Measurements from ENCODE around the gene NLK. TPM values are rescaled to one million over a fixed set of nuclear protein-coding genes. Genes with fewer than 3 reads are reported as not detected.
"Not testable (repeated sequence)": the region's sequence is repeated elsewhere in the genome, so short reads cannot be mapped to it uniquely, and the experiment has no call there.

The NLK gene
- total RNA-seq, 1 donor from 2014 or later: 26.3 TPM

GRCh38 chr17:28235066-28235700 is 192.7 kb downstream of the NLK start:
- H3K27ac ChIP-seq (replicated peaks); H3K4me1 ChIP-seq; H3K4me3 ChIP-seq; H3K9me3 ChIP-seq (replicated peaks); H3K36me3 ChIP-seq; intact Hi-C loops (cut with micrococcal nuclease); DNase-seq: not testable (repeated sequence)
- peaks cover 30% of the 10 kb centered on the region for H3K27me3 ChIP-seq (ENCODE audit: low read depth)

- H3K27ac ChIP-seq (replicated peaks); H3K36me3 ChIP-seq; intact Hi-C loops (cut with micrococcal nuclease); H3K4me1 ChIP-seq; DNase-seq; H3K4me3 ChIP-seq; H3K9me3 ChIP-seq (replicated peaks): not testable (repeated sequence)
- peaks cover 20% of the 10 kb centered on the region for H3K27me3 ChIP-seq (ENCODE audit: low read depth)
These were observed 193.7 kb downstream of the NLK start for GRCh38 chr17:28236033-28236653.

- H3K4me3 ChIP-seq; H3K9me3 ChIP-seq (replicated peaks); H3K27ac ChIP-seq (replicated peaks); H3K27me3 ChIP-seq (ENCODE audit: low read depth); DNase-seq; H3K4me1 ChIP-seq; H3K36me3 ChIP-seq; intact Hi-C loops (cut with micrococcal nuclease): not testable (repeated sequence)
These were observed 196.2 kb downstream of the NLK start for GRCh38 chr17:28238547-28239270.

DNA sequence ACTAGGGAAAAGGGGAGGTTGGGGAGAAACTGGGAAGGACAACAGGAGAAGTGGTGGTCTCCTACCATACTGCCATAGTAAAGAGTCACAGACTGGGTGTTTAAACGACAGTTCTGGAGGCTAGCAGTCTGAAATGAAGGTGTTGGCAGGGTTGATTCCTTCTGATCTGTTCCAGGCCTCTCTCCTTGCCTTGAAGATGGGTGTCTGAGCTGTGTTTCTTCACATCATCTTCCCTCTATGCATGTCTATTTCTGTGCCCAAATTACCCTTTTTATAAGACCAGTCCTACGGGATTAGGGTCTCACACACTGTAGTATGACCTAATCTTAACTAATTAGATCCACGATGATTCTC is 196.8 kb downstream of the NLK start:
- no peak for TF ChIP-seq CTCF (IDR thresholded peaks at IDR 0.05; ENCODE audit: borderline replicate concordance)
- intact Hi-C loops (cut with micrococcal nuclease): no loop called here
- H3K27ac ChIP-seq (replicated peaks): no peak overlapping the region

DNA sequence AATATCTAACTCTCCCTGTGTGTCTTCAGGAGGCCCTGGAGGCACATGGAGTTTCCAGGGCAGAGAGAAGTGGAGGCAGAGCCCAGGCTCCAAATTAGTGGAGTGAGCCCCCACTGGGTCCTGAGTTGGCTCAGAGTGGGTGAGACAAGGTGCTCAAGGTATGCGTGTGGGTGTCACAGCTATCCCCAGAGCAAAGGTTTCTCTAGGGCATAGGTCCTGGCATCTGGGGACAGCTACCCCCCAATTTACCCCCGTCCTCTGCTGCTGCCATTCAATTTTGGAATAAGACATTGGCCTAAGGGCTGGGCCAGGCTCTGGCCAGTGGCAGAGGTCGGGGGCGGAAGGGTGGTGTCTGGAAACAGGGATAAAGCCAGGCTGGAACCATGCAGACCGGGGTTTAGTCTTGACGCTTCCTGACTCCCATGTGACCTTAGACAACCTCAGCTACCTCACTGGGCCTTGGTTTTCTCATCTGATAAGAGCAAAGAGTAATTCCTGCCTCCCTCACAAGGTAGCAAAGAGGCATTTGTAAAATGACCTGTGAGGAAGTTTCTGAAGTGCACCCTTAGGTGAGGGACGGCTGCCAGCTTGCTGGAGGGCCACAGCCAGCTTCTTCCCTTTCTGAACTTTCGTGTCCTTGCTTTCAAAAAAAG is 198.3 kb downstream of the NLK start:
- H3K36me3 ChIP-seq: no peaks in the 10 kb centered on the region
- no peaks in the 10 kb centered on the region for H3K9me3 ChIP-seq (replicated peaks)
- DNase-seq: no peak
- no peaks in the 10 kb centered on the region for H3K27me3 ChIP-seq (ENCODE audit: low read depth)
- no peak overlapping the region for H3K27ac ChIP-seq (replicated peaks)
- no peak overlapping the region for H3K4me3 ChIP-seq
- intact Hi-C loops (cut with micrococcal nuclease): no loop called here
- TF ChIP-seq CTCF (IDR thresholded peaks at IDR 0.05; ENCODE audit: borderline replicate concordance): no peak
- no peaks in the 10 kb centered on the region for H3K4me1 ChIP-seq

More for the DNA sequence above, 196.8 kb downstream of the NLK start:
- H3K4me1 ChIP-seq: no peaks in the 10 kb centered on the region
- H3K36me3 ChIP-seq: no peaks in the 10 kb centered on the region
- no peaks in the 10 kb centered on the region for H3K9me3 ChIP-seq (replicated peaks)
- DNase-seq: no peak
- peaks cover under 1% of the 10 kb centered on the region for H3K27me3 ChIP-seq (ENCODE audit: low read depth)
- H3K4me3 ChIP-seq: no peak overlapping the region

DNA sequence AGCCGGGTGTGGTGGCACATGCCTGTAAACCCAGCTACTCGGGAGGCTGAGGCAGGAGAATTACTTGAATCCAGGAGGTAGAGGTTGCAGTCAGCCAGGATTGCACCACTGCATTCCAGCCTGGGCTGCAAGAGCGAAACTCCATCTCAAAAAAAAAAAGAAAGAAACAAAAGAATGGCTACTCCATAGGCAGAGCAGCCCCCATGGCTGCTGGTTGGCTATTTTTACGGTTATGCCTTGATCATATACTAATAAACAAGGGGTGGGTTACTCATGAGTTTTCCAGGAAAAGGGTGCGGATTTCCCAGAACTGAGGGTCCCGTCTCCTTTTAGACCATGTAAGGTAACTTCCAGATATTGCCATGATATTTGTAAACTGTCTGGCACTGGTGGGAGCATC is 200.3 kb downstream of the NLK start:
- intact Hi-C loops (cut with micrococcal nuclease): no loop called here
- TF ChIP-seq CTCF (IDR thresholded peaks at IDR 0.05; ENCODE audit: borderline replicate concordance): no peak
- H3K4me1 ChIP-seq: no peaks in the 10 kb centered on the region
- H3K9me3 ChIP-seq (replicated peaks): no peaks in the 10 kb centered on the region
- H3K36me3 ChIP-seq: no peaks in the 10 kb centered on the region
- no peak for DNase-seq
- H3K4me3 ChIP-seq: no peak overlapping the region
- no peak overlapping the region for H3K27ac ChIP-seq (replicated peaks)
- H3K27me3 ChIP-seq (ENCODE audit: low read depth): no peaks in the 10 kb centered on the region

DNA sequence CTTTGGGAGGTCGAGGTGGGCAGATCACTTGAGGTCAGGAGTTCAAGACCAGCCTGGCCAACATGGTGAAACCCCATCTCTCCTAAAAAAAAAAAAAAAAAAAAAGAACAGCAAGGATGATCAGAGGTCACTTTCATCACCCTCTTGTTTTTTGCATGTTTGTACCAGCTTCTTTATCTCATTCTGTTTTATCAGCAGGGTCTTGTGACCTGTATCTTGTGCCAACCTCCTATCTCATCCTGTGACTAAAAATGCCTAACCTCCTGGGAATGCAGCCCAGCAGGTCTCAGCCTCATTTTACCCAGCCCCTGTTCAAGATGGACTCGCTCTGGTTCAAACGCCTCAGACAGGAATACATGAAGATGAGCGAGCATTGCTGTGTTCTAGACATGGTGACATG is 200.8 kb downstream of the NLK start:
- intact Hi-C loops (cut with micrococcal nuclease): not testable (repeated sequence)

More for the DNA sequence above, 200.8 kb downstream of the NLK start:
- H3K36me3 ChIP-seq; DNase-seq; H3K4me1 ChIP-seq; H3K27me3 ChIP-seq (ENCODE audit: low read depth); H3K9me3 ChIP-seq (replicated peaks); H3K27ac ChIP-seq (replicated peaks); H3K4me3 ChIP-seq: not testable (repeated sequence)
